DOHH2 (cell line): ENCODE data around the gene LCN9.

ENCODE experiments used
- CTCF ChIP-seq: fragments of 200-600 bp; sonication (generic); IDR thresholded peaks from one replicate; pipeline ENCODE4 v1.5.1; 2014; ENCODE audit warnings: antibody characterized with exemption, mild to moderate bottlenecking, low read depth, low read length; ENCODE audit not compliant: poor library complexity, severe bottlenecking
- EZH2phosphoT487 ChIP-seq: fragments of 200-600 bp; sonication (generic); IDR thresholded peaks from 2 replicates; pipeline ENCODE4 v1.6.1; 2017; ENCODE audit warnings: borderline replicate concordance, mild to moderate bottlenecking, antibody characterized with exemption, low read length, moderate library complexity, mixed read lengths

DNA sequence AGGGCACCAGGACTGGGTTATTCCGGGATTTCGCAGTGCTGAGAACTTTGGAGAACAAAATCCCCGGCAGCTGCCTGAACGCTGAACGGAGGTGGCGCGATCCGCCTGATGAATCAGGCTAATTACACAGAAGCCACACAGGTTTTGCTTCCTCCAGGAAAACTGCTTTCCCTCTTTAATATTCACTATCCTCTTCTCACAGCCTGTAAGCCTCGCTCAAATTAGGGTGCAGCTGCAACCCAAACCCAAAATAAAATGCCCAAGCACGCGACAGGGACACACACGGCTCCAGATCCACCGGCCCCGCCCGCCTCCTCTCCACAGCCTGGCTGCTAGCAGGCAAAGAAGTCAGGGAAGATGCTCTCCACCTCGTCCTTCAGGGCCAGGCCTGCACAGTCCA lies 30.2 kb downstream of the LCN9 start:
- no peak for TF ChIP-seq CTCF
- no peak for TF ChIP-seq EZH2phosphoT487
